Activated T-cell treated with anti-CD3 and anti-CD28 coated beads, Interleukin-2, amount 50 U/mL, for 24 hours (primary cell): Measurements from ENCODE around the gene FGF4.

Experiments used
- DNase-seq: peaks from one replicate; pipeline ENCODE4 v3.0.0-alpha.2; 2020
- H3K27ac Mint-ChIP-seq: 2 replicates; pipeline ENCODE4 v1.8.0; 2020; ENCODE audit warnings: mild to moderate bottlenecking, mixed read lengths
- H3K27me3 Mint-ChIP-seq: 2 replicates; pipeline ENCODE4 v1.8.0; 2020; ENCODE audit warnings: mixed read lengths
- H3K36me3 Mint-ChIP-seq: 2 replicates; pipeline ENCODE4 v1.8.0; 2020; ENCODE audit warnings: low read depth, mixed read lengths
- H3K4me1 Mint-ChIP-seq: 2 replicates; pipeline ENCODE4 v1.8.0; 2020; ENCODE audit warnings: low read depth, mixed read lengths
- H3K4me3 Mint-ChIP-seq: 2 replicates; pipeline ENCODE4 v1.8.0; 2020; ENCODE audit warnings: mild to moderate bottlenecking, moderate library complexity, mixed read lengths
- H3K9me3 Mint-ChIP-seq: 2 replicates; pipeline ENCODE4 v1.8.0; 2020; ENCODE audit warnings: mixed read lengths

FGF4 gene

DNA sequence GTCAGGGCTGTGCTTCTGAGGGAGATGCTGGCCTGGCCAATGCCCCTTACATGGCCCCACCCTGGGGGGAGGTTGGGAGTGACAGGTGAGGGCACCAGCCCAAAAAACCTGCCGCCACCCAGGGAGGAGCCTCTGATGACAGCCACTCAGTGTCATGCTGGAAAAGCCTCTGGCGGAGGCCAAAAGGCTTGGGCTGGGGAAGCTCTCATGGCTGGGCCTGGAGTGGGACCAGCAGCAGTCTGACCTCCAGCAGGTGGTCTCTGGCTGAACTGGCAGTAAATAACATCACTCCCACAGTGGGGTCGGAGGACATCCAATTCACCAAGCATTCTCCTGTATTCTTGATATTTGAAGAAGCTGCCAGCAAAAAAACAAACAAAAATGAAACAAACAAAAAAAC lies 24.0 kb upstream of the FGF4 start:
- H3K27ac Mint-ChIP-seq, result no peak overlapping the region
- H3K4me3 Mint-ChIP-seq, result no peak overlapping the region
- no peaks in the 10 kb centered on the region for H3K4me1 Mint-ChIP-seq
- H3K36me3 Mint-ChIP-seq, result no peaks in the 10 kb centered on the region
- DNase-seq, result no peak
- no peaks in the 10 kb centered on the region for H3K9me3 Mint-ChIP-seq
- H3K27me3 Mint-ChIP-seq, result peaks cover 12% of the 10 kb centered on the region

GRCh38 chr11:69797737-69798528 lies 22.8 kb upstream of the FGF4 start:
- H3K4me1 Mint-ChIP-seq, result no peaks in the 10 kb centered on the region
- H3K36me3 Mint-ChIP-seq, result no peaks in the 10 kb centered on the region
- DNase-seq, result no peak
- H3K4me3 Mint-ChIP-seq, result no peak overlapping the region
- peaks cover 13% of the 10 kb centered on the region for H3K27me3 Mint-ChIP-seq
- no peaks in the 10 kb centered on the region for H3K9me3 Mint-ChIP-seq
- H3K27ac Mint-ChIP-seq, result no peak overlapping the region

GRCh38 chr11:69797156-69797555 lies 22.0 kb upstream of the FGF4 start:
- DNase-seq, result no peak
- no peaks in the 10 kb centered on the region for H3K4me1 Mint-ChIP-seq
- H3K36me3 Mint-ChIP-seq, result no peaks in the 10 kb centered on the region
- H3K4me3 Mint-ChIP-seq, result no peak overlapping the region
- H3K27me3 Mint-ChIP-seq, result peaks cover 15% of the 10 kb centered on the region
- H3K27ac Mint-ChIP-seq, result no peak overlapping the region
- H3K9me3 Mint-ChIP-seq, result no peaks in the 10 kb centered on the region

GRCh38 chr11:69796063-69796462 lies 20.9 kb upstream of the FGF4 start:
- Mint-ChIP-seq H3K36me3 (no peaks in the 10 kb centered on the region), H3K9me3 (no peaks in the 10 kb centered on the region), H3K27me3 (peaks cover 5% of the 10 kb centered on the region), H3K4me1 (no peaks in the 10 kb centered on the region), H3K4me3 (no peak overlapping the region), H3K27ac (no peak overlapping the region)
- DNase-seq, result no peak

DNA sequence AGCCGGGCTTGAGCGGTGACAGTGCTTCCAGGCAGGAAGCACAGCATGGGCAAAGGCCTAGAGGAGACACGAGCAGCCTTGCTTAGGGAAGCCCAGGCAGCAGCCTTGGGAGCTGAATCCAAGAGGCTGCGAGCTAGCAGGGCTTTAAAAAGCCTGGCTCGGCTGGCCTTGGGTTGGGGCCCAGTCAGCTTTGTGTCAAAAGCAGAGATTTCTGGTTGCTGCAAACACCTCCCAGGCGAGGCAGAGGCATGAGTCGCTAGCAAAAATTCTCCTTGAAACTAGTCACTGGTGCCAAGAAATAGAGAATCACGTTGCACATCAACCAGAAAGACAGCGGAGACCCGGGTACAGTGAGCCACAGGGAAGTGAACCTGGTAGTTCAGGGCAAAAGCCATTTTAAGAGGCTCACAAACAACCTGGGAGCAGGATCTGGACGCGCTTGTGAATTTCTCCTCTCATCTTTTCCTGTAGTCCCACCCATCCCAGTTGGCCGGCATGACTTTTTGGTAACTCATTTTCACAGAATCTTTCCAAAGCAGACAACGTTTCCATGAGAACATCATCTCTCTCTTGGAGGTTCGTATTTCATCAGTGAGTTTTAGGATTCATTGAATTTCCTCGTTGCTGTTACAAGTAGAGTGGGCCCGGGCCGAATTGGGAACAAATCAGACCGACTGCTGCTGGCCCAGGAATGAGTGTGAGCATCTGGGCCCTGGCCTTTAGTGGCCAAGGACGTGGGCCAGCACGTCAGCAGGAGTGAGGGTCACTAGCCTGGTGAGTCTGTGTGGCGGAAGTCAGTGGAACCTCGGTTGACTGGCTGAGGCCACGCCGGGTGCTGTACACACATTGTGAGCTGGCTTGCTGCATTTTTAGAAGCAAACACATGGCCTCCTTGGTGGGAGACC lies 16.4 kb upstream of the FGF4 start:
- peaks cover 8% of the 10 kb centered on the region for H3K27me3 Mint-ChIP-seq
- DNase-seq, result no peak
- no peak overlapping the region for H3K27ac Mint-ChIP-seq
- no peaks in the 10 kb centered on the region for H3K4me1 Mint-ChIP-seq
- H3K4me3 Mint-ChIP-seq, result no peak overlapping the region
- H3K9me3 Mint-ChIP-seq, result no peaks in the 10 kb centered on the region
- no peaks in the 10 kb centered on the region for H3K36me3 Mint-ChIP-seq

DNA sequence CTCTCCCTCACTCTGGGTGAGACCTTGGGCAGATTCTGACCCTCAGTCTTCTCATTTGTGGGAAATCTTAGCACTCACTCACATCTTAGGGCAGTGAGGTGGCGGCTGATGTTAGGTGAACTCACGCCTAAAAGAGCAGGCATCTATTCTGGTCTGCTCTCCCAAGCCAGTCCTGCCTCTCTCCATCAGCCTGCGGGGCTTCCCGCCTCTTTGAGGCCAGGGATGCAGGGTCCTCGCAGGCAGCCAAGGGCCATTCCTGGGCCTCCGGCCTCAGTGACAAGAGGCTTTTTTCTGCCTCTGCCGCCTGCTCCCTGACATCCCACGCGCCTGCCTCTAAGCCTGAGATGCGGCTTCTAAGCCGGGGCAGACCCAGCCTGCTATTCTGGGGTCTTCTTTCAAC lies 13.8 kb upstream of the FGF4 start:
- H3K4me3 Mint-ChIP-seq, result no peak overlapping the region

GRCh38 chr11:69787906-69788305 lies 12.8 kb upstream of the FGF4 start:
- Mint-ChIP-seq H3K36me3 (no peaks in the 10 kb centered on the region), H3K27ac (no peak overlapping the region), H3K4me1 (no peaks in the 10 kb centered on the region), H3K27me3 (peaks cover 7% of the 10 kb centered on the region), H3K4me3 (no peak overlapping the region), H3K9me3 (no peaks in the 10 kb centered on the region)
- no peak for DNase-seq

More for the DNA sequence above, 13.8 kb upstream of the FGF4 start:
- H3K27me3 Mint-ChIP-seq, result peaks cover 8% of the 10 kb centered on the region
- no peaks in the 10 kb centered on the region for H3K4me1 Mint-ChIP-seq
- H3K9me3 Mint-ChIP-seq, result no peaks in the 10 kb centered on the region
- H3K36me3 Mint-ChIP-seq, result no peaks in the 10 kb centered on the region
- H3K27ac Mint-ChIP-seq, result no peak overlapping the region
- DNase-seq, result no peak

DNA sequence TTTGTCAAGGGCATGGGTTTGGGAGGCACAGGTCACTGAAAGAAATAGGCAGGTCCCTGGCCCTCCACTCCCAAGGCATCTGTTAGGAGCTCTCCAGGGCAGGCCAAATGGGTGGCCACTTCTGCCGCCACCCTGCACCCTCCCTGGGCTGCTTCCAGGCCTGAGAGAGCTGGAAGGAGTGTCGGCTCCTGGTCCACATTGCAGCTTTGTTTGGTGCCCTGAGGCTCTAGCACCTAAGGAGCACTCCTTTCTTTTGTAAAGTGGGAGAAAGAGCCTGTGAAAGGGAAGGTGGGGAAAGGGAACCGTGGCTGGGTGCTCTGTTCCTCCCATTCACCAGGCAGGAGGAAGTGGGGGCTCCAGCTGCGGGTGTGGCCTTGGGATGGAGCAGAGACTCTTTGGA lies 12.3 kb upstream of the FGF4 start:
- Mint-ChIP-seq H3K9me3 (no peaks in the 10 kb centered on the region), H3K4me1 (no peaks in the 10 kb centered on the region), H3K4me3 (no peak overlapping the region), H3K27me3 (peaks cover 5% of the 10 kb centered on the region), H3K36me3 (no peaks in the 10 kb centered on the region), H3K27ac (no peak overlapping the region)
- no peak for DNase-seq

DNA sequence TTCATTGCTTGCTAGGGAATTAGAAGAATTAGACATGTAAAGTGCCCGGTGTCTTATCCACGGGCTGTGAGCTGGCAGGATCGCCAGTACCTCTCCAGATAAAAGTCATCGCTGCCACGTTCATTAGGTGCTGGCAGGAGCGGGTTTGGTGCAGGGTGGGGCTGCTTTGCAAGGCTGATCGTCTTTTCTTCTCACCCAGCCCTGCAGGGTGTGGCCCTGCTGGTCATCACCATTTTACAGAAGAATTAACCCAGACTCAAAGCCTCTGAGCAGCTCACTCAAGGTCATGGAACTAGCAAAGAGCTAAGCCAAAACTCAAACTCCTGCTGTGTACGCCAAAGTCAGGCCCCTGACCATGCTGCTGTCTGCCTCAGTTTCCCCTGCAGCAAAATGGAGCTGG lies 6.1 kb upstream of the FGF4 start:
- Mint-ChIP-seq H3K27ac (no peak overlapping the region), H3K27me3 (peaks cover 14% of the 10 kb centered on the region), H3K9me3 (no peaks in the 10 kb centered on the region), H3K4me3 (no peak overlapping the region), H3K4me1 (no peaks in the 10 kb centered on the region), H3K36me3 (no peaks in the 10 kb centered on the region)
- no peak for DNase-seq

DNA sequence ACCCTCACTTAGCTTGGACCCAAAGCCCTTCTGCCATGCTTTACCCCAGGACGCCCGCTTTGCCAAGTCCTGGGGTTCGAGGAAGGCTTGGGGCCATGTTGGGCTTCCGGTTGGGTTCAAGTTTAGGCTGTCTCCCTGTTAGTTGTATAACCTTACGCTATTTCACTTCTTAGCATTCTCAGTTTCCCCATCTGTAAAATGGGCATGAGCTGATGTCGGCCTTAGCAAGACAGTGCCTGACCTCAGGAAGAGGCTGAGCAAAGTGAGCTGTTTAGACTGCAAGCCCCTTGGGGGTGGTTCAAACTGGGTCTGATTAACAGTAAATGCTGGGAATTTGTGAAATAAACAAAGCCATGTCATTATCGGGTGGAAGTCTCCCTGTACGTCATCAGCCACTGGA lies 3.2 kb upstream of the FGF4 start:
- Mint-ChIP-seq H3K27me3 (peaks cover 29% of the 10 kb centered on the region), H3K36me3 (no peaks in the 10 kb centered on the region), H3K4me3 (no peak overlapping the region), H3K9me3 (no peaks in the 10 kb centered on the region), H3K27ac (no peak overlapping the region), H3K4me1 (no peaks in the 10 kb centered on the region)
- no peak for DNase-seq

- Mint-ChIP-seq H3K4me3 (no peak overlapping the region), H3K9me3 (no peaks in the 10 kb centered on the region), H3K27ac (no peak overlapping the region), H3K4me1 (no peaks in the 10 kb centered on the region), H3K36me3 (no peaks in the 10 kb centered on the region), H3K27me3 (peaks cover 57% of the 10 kb centered on the region)
- no peak for DNase-seq
Measured at GRCh38 chr11:69774354-69775162, 583 bp downstream of the FGF4 start.

DNA sequence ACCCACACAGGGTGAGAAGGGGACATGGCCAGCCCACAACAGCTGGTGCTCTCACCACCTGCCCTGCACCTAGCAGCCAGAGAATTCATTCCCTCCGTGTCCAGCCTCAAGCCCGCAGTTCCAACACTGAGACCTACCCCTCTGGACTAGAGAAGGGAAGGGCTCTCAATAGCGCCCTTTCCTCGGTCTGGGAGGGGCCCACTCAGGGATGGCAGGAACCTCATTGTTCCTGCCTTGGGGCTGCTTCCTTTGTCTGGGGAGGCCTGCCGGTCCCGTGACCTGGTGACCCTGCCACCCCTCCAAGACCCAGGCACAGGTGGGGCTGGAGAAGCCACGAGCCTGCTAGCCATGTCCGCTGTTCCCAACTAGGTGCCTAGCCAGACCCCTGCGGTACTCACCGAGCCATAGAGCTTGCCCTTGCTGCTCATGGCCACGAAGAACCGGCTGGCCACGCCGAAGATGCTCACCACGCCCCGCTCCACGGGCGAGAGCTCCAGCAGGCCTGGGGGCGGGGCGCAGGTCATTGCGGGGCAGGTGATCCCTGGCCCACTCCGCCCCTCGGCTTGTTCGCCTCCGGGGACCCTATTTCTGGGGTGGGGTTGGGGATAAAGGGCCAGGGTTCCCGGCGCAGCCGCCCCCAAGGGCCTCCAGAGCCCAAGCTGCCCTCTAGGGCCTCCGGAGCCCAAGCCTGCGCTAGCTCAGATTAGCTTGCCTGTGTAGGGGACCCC lies 1.4 kb downstream of the FGF4 start:
- H3K27ac Mint-ChIP-seq, result no peak overlapping the region
- H3K27me3 Mint-ChIP-seq, result peaks cover 65% of the 10 kb centered on the region
- no peaks in the 10 kb centered on the region for H3K4me1 Mint-ChIP-seq
- H3K36me3 Mint-ChIP-seq, result no peaks in the 10 kb centered on the region
- H3K4me3 Mint-ChIP-seq, result no peak overlapping the region
- no peaks in the 10 kb centered on the region for H3K9me3 Mint-ChIP-seq
- no peak for DNase-seq

DNA sequence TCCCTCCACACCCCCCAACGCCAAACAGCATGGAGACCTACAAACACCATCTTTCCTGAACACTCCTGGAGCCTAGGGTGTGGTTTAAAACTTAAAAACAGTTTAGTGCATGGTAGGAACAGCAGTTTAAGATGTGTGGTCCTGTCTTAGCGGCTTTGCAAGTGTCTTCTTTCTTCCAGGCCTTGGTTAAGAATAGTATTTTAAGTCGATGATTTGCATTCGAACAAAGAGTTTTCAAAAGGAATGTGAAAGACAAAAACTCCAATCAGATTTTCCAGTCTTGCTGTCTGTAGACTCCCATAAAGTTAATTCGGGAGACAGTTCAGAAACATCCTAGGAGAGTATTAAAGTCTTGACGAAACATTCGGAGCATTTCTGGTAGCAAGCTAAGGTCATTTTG lies 3.7 kb downstream of the FGF4 start:
- Mint-ChIP-seq H3K36me3 (no peaks in the 10 kb centered on the region), H3K4me3 (no peak overlapping the region), H3K4me1 (no peaks in the 10 kb centered on the region), H3K9me3 (no peaks in the 10 kb centered on the region), H3K27me3 (peaks cover 53% of the 10 kb centered on the region), H3K27ac (no peak overlapping the region)
- DNase-seq, result no peak

DNA sequence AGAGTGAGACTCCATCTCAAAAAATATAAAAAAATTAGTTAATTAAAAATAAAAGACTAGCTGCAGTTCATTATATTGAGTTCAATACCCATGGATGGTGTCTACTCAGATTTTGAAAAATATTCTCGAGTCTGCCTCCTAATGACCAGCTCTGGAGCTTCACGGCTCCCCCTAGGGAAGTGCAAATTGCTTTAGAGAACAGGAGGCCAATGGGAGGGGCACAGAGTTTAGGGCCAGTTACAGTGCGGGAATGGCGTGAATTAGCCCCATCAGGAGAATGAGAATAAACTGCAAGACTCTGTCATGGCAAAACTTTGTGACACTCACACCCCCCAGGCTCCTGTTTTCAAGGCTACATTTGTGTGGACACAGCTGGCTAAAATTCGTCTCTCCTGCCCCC lies 4.6 kb downstream of the FGF4 start:
- Mint-ChIP-seq H3K9me3 (no peaks in the 10 kb centered on the region), H3K27ac (no peak overlapping the region), H3K36me3 (no peaks in the 10 kb centered on the region), H3K27me3 (peaks cover 48% of the 10 kb centered on the region), H3K4me1 (no peaks in the 10 kb centered on the region), H3K4me3 (no peak overlapping the region)
- no peak for DNase-seq
